Right lobe of liver (tissue), 4 donors: Measurements from ENCODE around the gene FAM83F.

Experiments
- CTCF ChIP-seq, 4 donors: fragments of 200-600 bp in 3 of 4; fragments of 450-650 bp in 1 of 4; IDR thresholded peaks; one replicate each; pipeline versions ENCODE4 v1.5.1 to v1.8.0; 2016 to 2022; ENCODE audit warnings: antibody characterized with exemption in 4 of 4, mild to moderate bottlenecking in 2 of 4
- POLR2A ChIP-seq: fragments of 450-650 bp; IDR thresholded peaks from one replicate; pipeline ENCODE4 v1.6.1; 2017; ENCODE audit warnings: antibody characterized with exemption, mild to moderate bottlenecking
- donor health status: DM: no; HTN: no; CAD: no.
- donor health status: DM: no; HTN: no; CAD: no.
- donor health status: DM: no; HTN: yes; CAD: no.

DNA sequence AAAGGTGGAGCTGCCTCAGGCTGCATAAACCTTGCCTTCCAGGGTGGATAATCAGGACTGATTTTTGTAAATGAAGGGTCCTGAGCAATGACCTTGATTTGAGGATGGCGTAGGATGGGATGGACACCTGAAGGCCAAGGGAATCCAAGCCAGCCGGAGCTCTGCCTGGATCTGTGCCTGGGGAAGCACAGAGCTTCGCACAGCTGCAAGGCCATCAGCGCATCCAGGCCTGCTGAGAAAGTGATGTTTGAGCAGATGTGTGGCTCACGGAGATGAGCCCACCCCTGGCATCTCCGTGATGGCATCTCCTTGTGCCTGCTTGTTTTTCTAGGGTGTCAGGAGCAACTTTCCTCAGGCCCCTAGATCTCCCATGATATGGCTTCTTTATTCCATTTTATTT, 23.3 kb downstream of the FAM83F start:
- no peak for TF ChIP-seq CTCF (IDR thresholded peaks at IDR 0.05)
- no peak for TF ChIP-seq POLR2A
